Muscle of leg (tissue), 11 donors: ENCODE results near the gene ZNF391. TPM values are rescaled to one million over a fixed set of nuclear protein-coding genes. Genes with fewer than 3 reads are reported as not detected.

Experiments used
- DNase-seq: peaks from one replicate; pipeline ENCODE4 v3.0.0; 2013
- H3K27ac ChIP-seq: one replicate; pipeline ENCODE4 v1.5.1; 2013; ENCODE audit warnings: mild to moderate bottlenecking, low read length, control low read depth
- H3K27me3 ChIP-seq: one replicate; pipeline ENCODE4 v1.6.1; 2013; ENCODE audit warnings: low read length; ENCODE audit not compliant: control insufficient read depth, insufficient read depth
- H3K36me3 ChIP-seq: one replicate; pipeline ENCODE4 v1.6.1; 2013; ENCODE audit warnings: low read length; ENCODE audit not compliant: control insufficient read depth, insufficient read depth
- H3K4me1 ChIP-seq: one replicate; pipeline ENCODE4 v1.6.1; 2013; ENCODE audit warnings: low read length; ENCODE audit not compliant: control insufficient read depth, insufficient read depth
- H3K4me3 ChIP-seq: one replicate; pipeline ENCODE4 v1.5.1; 2013; ENCODE audit warnings: low read length, control low read depth
- H3K9me3 ChIP-seq: replicated peaks from 2 replicates; pipeline ENCODE4 v1.6.1; 2013; ENCODE audit warnings: low read depth, low read length; ENCODE audit not compliant: control insufficient read depth
- WGBS: methylation state at CpG from one replicate; pipeline ENCODE4 v1.1.5; 2013; ENCODE audit warnings: missing lambda C conversion rate; ENCODE audit not compliant: insufficient coverage; 5-methylcytosine and 5-hydroxymethylcytosine counted together
- polyA plus RNA-seq, 8 donors: library from polyadenylated mRNA; unstranded; fragments of 120-200 nt; gene quantifications; one replicate each; pipeline versions ENCODE4 v1.2.1 to v1.2.3, GENCODE V29; 2013; ENCODE audit warnings: inconsistent platforms in 1 of 8, low replicate concordance in 1 of 8; ENCODE audit not compliant: insufficient read length in 8 of 8, insufficient read depth in 1 of 8
- total RNA-seq: library from RNA; stranded (reverse); fragments of 120-200 nt; gene quantifications from one replicate; pipeline ENCODE4 v1.2.4, GENCODE V29; 2013

ZNF391 gene
- total and polyA plus RNA-seq, 9 donors: 3.0 to 6.9 (median 4.5) TPM

DNA sequence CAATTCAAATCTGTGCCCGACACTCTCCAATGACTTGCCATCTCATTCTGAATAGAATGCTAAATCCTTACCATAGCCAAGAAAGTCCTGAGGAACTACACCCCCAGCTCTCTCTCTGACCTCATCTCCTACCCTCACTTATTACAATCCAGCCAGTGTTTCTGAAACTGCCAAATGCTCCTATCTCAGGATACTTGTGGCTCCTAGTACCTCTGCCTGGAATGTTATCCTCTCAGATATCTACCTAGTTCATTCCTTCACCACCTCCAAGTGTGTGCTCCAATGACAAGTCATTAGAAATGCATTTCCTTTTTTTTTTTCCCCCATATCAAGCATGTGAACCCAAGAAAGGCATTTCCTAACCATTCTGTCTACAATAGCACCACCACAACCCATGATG, 59.9 kb downstream of the ZNF391 start:
- peaks cover 60% of the 10 kb centered on the region for H3K9me3 ChIP-seq
- WGBS: 100% methylated on average over 1 of the region's 1 CpG
- H3K4me1 ChIP-seq: no peaks in the 10 kb centered on the region
- no peaks in the 10 kb centered on the region for H3K27me3 ChIP-seq
- H3K36me3 ChIP-seq: peaks cover 32% of the 10 kb centered on the region
- no peak for DNase-seq
- no peak overlapping the region for H3K4me3 ChIP-seq
- no peak overlapping the region for H3K27ac ChIP-seq

DNA sequence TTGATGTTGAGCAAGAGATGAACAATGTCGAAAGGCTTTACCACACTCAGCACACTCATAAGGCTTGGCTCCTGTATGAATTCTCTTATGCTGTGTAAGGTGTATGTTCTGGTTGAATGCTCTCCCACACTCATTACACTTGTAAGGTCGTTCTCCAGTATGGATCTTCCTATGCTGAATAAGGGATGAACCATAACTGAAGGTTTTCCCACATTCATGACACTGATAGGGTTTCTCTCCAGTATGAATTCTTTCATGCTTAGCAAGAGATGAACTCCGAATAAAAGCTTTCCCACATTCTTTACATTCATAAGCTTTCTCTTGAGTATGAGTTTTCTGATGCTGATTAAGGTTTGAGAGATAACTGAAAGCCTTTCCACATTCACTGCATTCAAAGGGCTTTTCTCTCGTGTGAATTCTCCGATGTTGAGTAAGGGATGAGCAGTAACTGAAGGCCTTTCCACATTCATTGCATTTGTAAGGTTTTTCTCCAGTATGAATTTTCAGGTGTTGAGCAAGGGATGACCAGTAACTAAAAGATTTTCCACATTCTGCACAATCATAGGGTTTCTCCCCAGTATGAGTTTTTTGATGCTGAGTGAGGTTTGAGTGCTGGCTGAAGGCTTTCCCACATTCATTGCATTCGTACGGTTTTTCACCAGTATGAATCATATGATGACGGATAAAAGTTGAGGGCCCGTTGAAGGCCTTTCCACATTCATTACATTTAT, 63.3 kb downstream of the ZNF391 start:
- Histone ChIP-seq H3K4me1 (no peaks in the 10 kb centered on the region), H3K27ac (no peak overlapping the region), H3K4me3 (no peak overlapping the region), H3K9me3 (peaks cover 75% of the 10 kb centered on the region), H3K27me3 (no peaks in the 10 kb centered on the region), H3K36me3 (peaks cover 62% of the 10 kb centered on the region)
- DNase-seq: no peak
- WGBS: no CpG with 5 or more reads among the region's 9 CpGs

DNA sequence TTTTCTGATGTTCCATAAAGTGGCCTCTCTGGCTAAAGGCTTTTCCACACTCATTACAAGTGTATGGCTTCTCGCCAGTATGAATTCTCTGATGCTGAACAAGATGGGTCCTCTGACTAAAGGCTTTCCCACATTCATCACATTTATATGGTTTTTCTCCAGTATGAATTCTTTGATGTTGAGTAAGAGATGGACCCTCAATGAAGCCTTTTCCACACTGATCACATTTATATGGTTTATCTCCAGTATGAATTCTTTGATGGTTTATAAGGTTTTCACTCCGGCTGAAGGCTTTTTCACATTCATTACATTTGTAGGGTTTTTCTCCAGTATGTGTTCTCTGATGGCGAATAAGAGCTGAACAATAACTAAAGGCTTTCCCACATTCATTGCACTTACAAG, 63.9 kb downstream of the ZNF391 start:
- Histone ChIP-seq H3K9me3 (peaks cover 77% of the 10 kb centered on the region), H3K36me3 (peaks cover 66% of the 10 kb centered on the region), H3K4me1 (no peaks in the 10 kb centered on the region), H3K27me3 (no peaks in the 10 kb centered on the region), H3K4me3 (no peak overlapping the region), H3K27ac (no peak overlapping the region)
- WGBS: no CpG with 5 or more reads among the region's 3 CpGs
- DNase-seq: no peak

Other genes starting within 250 kb of the ZNF391 start
- gene PRSS16, start 141.1 kb upstream of the ZNF391 start, total RNA-seq: 0.09 TPM
- 1 to 10 TPM in 1 of 8 donors, under 1 TPM in 7; 0.17 to 1.7 (median 0.27) TPM for gene PRSS16, start 141.1 kb upstream of the ZNF391 start, polyA plus RNA-seq
- not detected for gene POM121L2, start 76.5 kb upstream of the ZNF391 start, total RNA-seq
- not detected for gene POM121L2, start 76.5 kb upstream of the ZNF391 start, polyA plus RNA-seq
- gene ZNF184, start 84.3 kb downstream of the ZNF391 start, total RNA-seq: 15.1 TPM
- 10 to 100 TPM in 3 of 8 donors, 1 to 10 TPM in 5; 8.4 to 13.2 (median 9.8) TPM for gene ZNF184, start 84.3 kb downstream of the ZNF391 start, polyA plus RNA-seq